Calu3 (cell line): ENCODE results near the gene CFL2. TPM values are rescaled to one million over a fixed set of nuclear protein-coding genes. Genes with fewer than 3 reads are reported as not detected.

Source experiments
- BruUV-seq: library from RNA; stranded (reverse); fragments of 400-500 nt; replicated peaks from 2 replicates; lab custom pipeline; 2021; lab: Mats Ljungman, UMichigan
- CTCF ChIA-PET: fragments of 300-600 bp; sonication (Branson Sonifier 250); formaldehyde crosslinking; loops from one replicate; lab custom pipeline; 2022; ENCODE audit warnings: antibody characterized with exemption; lab: Charles Lee
- DNase-seq: peaks from one replicate; pipeline ENCODE4 v3.0.0; 2022
- H3K27ac Mint-ChIP-seq: one replicate; pipeline ENCODE4 v1.8.0; 2022; ENCODE audit warnings: mixed read lengths; ENCODE audit not compliant: unreplicated experiment
- H3K27me3 Mint-ChIP-seq: one replicate; pipeline ENCODE4 v1.8.0; 2022; ENCODE audit warnings: mixed read lengths; ENCODE audit not compliant: unreplicated experiment
- H3K36me3 Mint-ChIP-seq: one replicate; pipeline ENCODE4 v1.8.0; 2022; ENCODE audit warnings: mild to moderate bottlenecking, moderate library complexity, mixed read lengths; ENCODE audit not compliant: insufficient read depth, unreplicated experiment
- H3K4me1 Mint-ChIP-seq: one replicate; pipeline ENCODE4 v1.8.0; 2022; ENCODE audit warnings: mild to moderate bottlenecking, low read depth, mixed read lengths; ENCODE audit not compliant: unreplicated experiment
- H3K4me3 Mint-ChIP-seq: one replicate; pipeline ENCODE4 v1.8.0; 2022; ENCODE audit warnings: mild to moderate bottlenecking, low read depth, moderate library complexity, mixed read lengths; ENCODE audit not compliant: unreplicated experiment
- H3K9me3 Mint-ChIP-seq: one replicate; pipeline ENCODE4 v1.8.0; 2022; ENCODE audit warnings: low read depth, mixed read lengths; ENCODE audit not compliant: unreplicated experiment
- CTCF ChIP-seq: fragments of 200-600 bp; IDR thresholded peaks from one replicate; pipeline ENCODE4 v1.8.0; 2022; ENCODE audit warnings: antibody characterized with exemption; ENCODE audit not compliant: unreplicated experiment
- intact Hi-C: fragments of 100-400 bp; cut with micrococcal nuclease; formaldehyde crosslinking; loops from one replicate; pipeline ENCODE4 v1.10.0; 2022; ENCODE audit not compliant: unreplicated experiment
- total RNA-seq: library from RNA; stranded (reverse); gene quantifications from 2 replicates; pipeline ENCODE4 v1.2.3, GENCODE V29; 2022

The CFL2 gene
- total RNA-seq, 1 experiment from 2014 or later: 24.4 TPM

- no peak for TF ChIP-seq CTCF
- Mint-ChIP-seq H3K27me3 (no peaks in the 10 kb centered on the region), H3K36me3 (no peaks in the 10 kb centered on the region), H3K4me1 (no peaks in the 10 kb centered on the region), H3K27ac (no peak overlapping the region), H3K9me3 (no peaks in the 10 kb centered on the region), H3K4me3 (no peak overlapping the region)
- no TSS peak for BruUV-seq
- no peak for DNase-seq
- intact Hi-C loops: loop anchor here (1.0 kb wide), 1 partner anchor 52 kb away; no protein-coding TSS in a partner anchor
- CTCF ChIA-PET: interaction anchor here (1.8 kb wide), 1 partner anchor 53 kb away, joined by 7 read pairs; no protein-coding TSS in a partner anchor
Observed at GRCh38 chr14:34723867-34724266, 9.5 kb upstream of the CFL2 start.

DNA sequence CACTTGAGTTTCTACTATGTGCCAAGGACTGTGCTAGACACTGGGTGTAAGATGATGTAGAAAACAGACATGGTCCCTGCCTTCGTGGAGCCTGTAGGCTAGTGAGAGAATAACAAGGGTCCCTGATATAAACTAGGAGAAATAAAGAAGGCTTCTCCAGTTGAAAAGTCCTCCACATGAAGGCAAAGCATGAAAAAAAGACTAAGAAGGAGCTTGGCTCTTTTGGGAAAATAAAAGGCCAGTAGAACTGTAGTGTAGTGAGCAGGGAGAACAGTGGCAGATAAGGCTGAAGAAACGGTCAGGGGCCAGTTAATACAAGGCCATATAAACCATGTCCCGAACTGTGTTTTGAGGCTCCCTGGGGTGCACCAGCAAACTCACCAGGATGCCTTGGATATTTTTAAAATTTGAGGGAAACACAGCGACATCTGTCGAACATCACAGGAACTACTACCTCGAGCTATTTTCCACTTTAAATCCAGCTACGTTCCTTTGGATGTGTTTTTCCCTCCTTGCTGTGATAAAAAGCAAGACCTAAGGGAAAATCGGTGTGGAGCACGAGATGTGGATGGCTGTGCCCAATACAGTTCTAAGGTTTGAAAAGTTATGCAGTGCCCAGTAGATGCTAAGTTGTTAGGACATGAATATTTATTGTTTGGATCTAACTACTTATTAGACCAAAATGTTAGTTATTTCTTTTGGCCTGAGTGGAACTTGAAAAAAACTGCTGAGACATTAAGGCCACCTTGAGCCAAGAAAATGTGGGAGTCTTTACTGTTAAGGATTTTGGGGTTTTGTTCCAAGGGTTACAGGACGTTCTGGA lies 8.5 kb upstream of the CFL2 start:
- Mint-ChIP-seq H3K27me3 (no peaks in the 10 kb centered on the region), H3K4me1 (no peaks in the 10 kb centered on the region), H3K9me3 (no peaks in the 10 kb centered on the region), H3K4me3 (no peak overlapping the region), H3K36me3 (no peaks in the 10 kb centered on the region), H3K27ac (no peak overlapping the region)
- peak; percentile 37 for DNase-seq
- CTCF ChIA-PET: interaction anchor here (0.5 to 2.2 kb wide), 10 partner anchors 9 to 1247 kb away, joined by 3 to 17 read pairs (median 4); no protein-coding TSS in a partner anchor
- BruUV-seq: no TSS peak
- intact Hi-C loops: loop anchor here (1.0 kb wide), 1 partner anchor 51 kb away; no protein-coding TSS in a partner anchor
- peak; percentile 60 for TF ChIP-seq CTCF

DNA sequence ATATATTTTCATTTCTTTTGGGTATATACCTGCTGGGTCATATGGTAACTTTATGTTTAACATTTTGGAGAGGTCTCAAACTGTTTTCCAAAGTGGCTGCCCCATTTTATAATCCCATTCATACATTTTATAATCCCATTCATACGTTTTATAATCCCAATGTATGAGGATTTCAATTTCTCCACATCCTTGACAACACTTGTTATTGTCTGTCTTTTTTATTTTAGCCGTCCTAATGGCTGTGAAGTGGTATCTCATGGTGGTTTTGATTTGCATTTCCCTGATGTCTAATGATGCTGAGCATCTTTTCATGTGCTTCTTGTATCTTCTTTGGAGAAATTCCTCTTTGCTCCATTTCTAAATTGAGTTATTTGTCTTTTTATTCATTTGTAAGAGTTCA lies 6.7 kb upstream of the CFL2 start:
- intact Hi-C loops: no loop called here

DNA sequence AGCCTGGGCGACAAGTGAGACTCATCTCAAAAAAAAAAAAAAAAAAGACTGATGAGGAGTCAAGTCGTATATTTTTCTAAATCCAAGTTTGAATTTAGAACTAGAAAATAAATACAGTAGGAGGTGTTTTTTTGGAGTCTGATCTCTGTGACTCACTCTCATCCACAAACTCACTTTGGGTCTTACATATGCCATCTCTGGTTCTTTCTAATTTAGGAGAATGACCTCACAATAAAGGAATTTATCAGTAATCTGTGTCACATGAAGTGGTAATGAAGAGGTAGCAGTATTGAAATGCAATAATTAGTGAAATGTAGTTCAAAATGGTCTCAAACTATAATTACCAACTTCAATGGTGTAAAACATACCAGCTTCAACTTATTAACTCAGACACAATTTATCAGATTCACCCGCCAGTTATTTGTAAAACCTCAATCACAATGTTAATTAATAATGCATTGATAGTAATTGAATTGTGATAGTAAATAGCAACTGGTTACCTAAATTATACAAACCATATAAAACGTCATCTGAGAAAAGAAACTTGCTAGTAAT lies 4.4 kb upstream of the CFL2 start:
- Mint-ChIP-seq H3K4me1 (no peaks in the 10 kb centered on the region), H3K9me3 (no peaks in the 10 kb centered on the region), H3K27ac (no peak overlapping the region), H3K4me3 (no peak overlapping the region), H3K36me3 (peaks cover 7% of the 10 kb centered on the region), H3K27me3 (no peaks in the 10 kb centered on the region)
- no peak for DNase-seq
- CTCF ChIA-PET: interaction anchor here (1.1 kb wide), 1 partner anchor 19 kb away, joined by 5 read pairs; no protein-coding TSS in a partner anchor
- TF ChIP-seq CTCF: no peak
- intact Hi-C loops: no loop called here
- no TSS peak for BruUV-seq

More for the DNA sequence above, 6.7 kb upstream of the CFL2 start:
- no peaks in the 10 kb centered on the region for H3K4me1 Mint-ChIP-seq
- no TSS peak for BruUV-seq
- no peaks in the 10 kb centered on the region for H3K9me3 Mint-ChIP-seq
- H3K36me3 Mint-ChIP-seq: no peaks in the 10 kb centered on the region
- H3K4me3 Mint-ChIP-seq: no peak overlapping the region
- no peak for TF ChIP-seq CTCF
- H3K27me3 Mint-ChIP-seq: no peaks in the 10 kb centered on the region
- DNase-seq: no peak
- CTCF ChIA-PET: no interaction called here
- H3K27ac Mint-ChIP-seq: no peak overlapping the region
